ENCODE data around the gene IRF1. TPM values are rescaled to one million over a fixed set of nuclear protein-coding genes. Genes with fewer than 3 reads are reported as not detected.

IRF1 gene
- total RNA-seq, 4 donors from 2014 or later: 40.8 to 86.9 (median 65.5) TPM

- WGBS, 2 donors (ENCODE audit: low coverage in 1 of 2): 75 to 92% methylated on average over 3 to 6 of the region's 6 CpGs
- H3K4me3 ChIP-seq: no peak overlapping the region
- no peaks in the 10 kb centered on the region for H3K9me3 ChIP-seq
- intact Hi-C loops (cut with DNase I; ENCODE audit: low total_unique reads): no loop called here
- in situ Hi-C loops (cut with MboI; ENCODE audit: low pct_ligation_motif_present in 1 of 4, low pct_unique_long_range_greater_than_20kb in 1 of 4, low sequenced_read_pairs in 3 of 4): loop anchor here in 1 of 4 donors (25.0 kb wide), 1 partner anchor 267 kb away; the partner anchor contains the start of gene PDLIM4
- no peak overlapping the region for H3K27ac ChIP-seq
- peaks cover 0 to 7% (median 0%) of the 10 kb centered on the region in 4 donors for H3K4me1 ChIP-seq
- no peaks in the 10 kb centered on the region for H3K36me3 ChIP-seq
- TF ChIP-seq EP300 (IDR thresholded peaks at IDR 0.05; ENCODE audit: low read depth): no peak
- TF ChIP-seq CTCF (IDR thresholded peaks at IDR 0.05): no peak
- TF ChIP-seq POLR2AphosphoS5 (IDR thresholded peaks at IDR 0.05): no peak
- no peak for TF ChIP-seq POLR2A (IDR thresholded peaks at IDR 0.05)
- no peak for DNase-seq
- H3K27me3 ChIP-seq: no peaks in the 10 kb centered on the region
Observed at GRCh38 chr5:132528866-132529634, 38.5 kb upstream of the IRF1 start.

GRCh38 chr5:132528021-132528420, 37.4 kb upstream of the IRF1 start:
- DNase-seq: no peak
- no peak for TF ChIP-seq POLR2AphosphoS5 (IDR thresholded peaks at IDR 0.05)
- TF ChIP-seq POLR2A (IDR thresholded peaks at IDR 0.05): no peak
- no peak for TF ChIP-seq CTCF (IDR thresholded peaks at IDR 0.05)
- TF ChIP-seq EP300 (IDR thresholded peaks at IDR 0.05; ENCODE audit: low read depth): no peak
- Histone ChIP-seq H3K27me3 (no peaks in the 10 kb centered on the region), H3K36me3 (no peaks in the 10 kb centered on the region), H3K4me1 (peaks cover 0 to 7% (median 0%) of the 10 kb centered on the region in 4 donors), H3K27ac (no peak overlapping the region), H3K4me3 (no peak overlapping the region), H3K9me3 (no peaks in the 10 kb centered on the region)
- WGBS, 2 donors (ENCODE audit: low coverage in 1 of 2): 97 to 100% methylated on average over 2 of the region's 2 CpGs
- intact Hi-C loops (cut with DNase I; ENCODE audit: low total_unique reads) (no loop called here), in situ Hi-C loops (cut with MboI; ENCODE audit: low pct_ligation_motif_present in 1 of 4, low pct_unique_long_range_greater_than_20kb in 1 of 4, low sequenced_read_pairs in 3 of 4) (loop anchor here in 1 of 4 donors (25.0 kb wide), 1 partner anchor 266 kb away; the partner anchor contains the start of gene PDLIM4)

GRCh38 chr5:132526974-132527564, 36.5 kb upstream of the IRF1 start:
- H3K36me3 ChIP-seq: no peaks in the 10 kb centered on the region
- in situ Hi-C loops (cut with MboI; ENCODE audit: low pct_ligation_motif_present in 1 of 4, low pct_unique_long_range_greater_than_20kb in 1 of 4, low sequenced_read_pairs in 3 of 4) (loop anchor here in 1 of 4 donors (25.0 kb wide), 1 partner anchor 265 kb away; the partner anchor contains the start of gene PDLIM4), intact Hi-C loops (cut with DNase I; ENCODE audit: low total_unique reads) (no loop called here)
- no peak overlapping the region for H3K27ac ChIP-seq
- H3K4me3 ChIP-seq: no peak overlapping the region
- 64 to 100% methylated on average over 3 to 8 of the region's 8 CpGs for WGBS, 2 donors (ENCODE audit: low coverage in 1 of 2)
- TF ChIP-seq POLR2A (IDR thresholded peaks at IDR 0.05) (no peak), CTCF (IDR thresholded peaks at IDR 0.05) (peak in 1 of 5 experiments; percentile 6), EP300 (IDR thresholded peaks at IDR 0.05; ENCODE audit: low read depth) (no peak)
- no peaks in the 10 kb centered on the region for H3K9me3 ChIP-seq
- no peak for DNase-seq
- peaks cover 0 to 7% (median 0%) of the 10 kb centered on the region in 4 donors for H3K4me1 ChIP-seq
- H3K27me3 ChIP-seq: no peaks in the 10 kb centered on the region

GRCh38 chr5:132526290-132526973, 35.9 kb upstream of the IRF1 start:
- H3K9me3 ChIP-seq: peaks cover 0 to 2% of the 10 kb centered on the region in 2 donors
- 41% methylated on average over 11 of the region's 11 CpGs; no CpG with 5 or more reads in 1 of the 2 donors for WGBS, 2 donors (ENCODE audit: low coverage in 1 of 2)
- in situ Hi-C loops (cut with MboI; ENCODE audit: low pct_ligation_motif_present in 1 of 4, low pct_unique_long_range_greater_than_20kb in 1 of 4, low sequenced_read_pairs in 3 of 4): loop anchor here in 1 of 4 donors (25.0 kb wide), 1 partner anchor 264 kb away; the partner anchor contains the start of gene PDLIM4
- no peaks in the 10 kb centered on the region for H3K27me3 ChIP-seq
- no peak overlapping the region for H3K27ac ChIP-seq
- peaks cover 0 to 7% (median 0%) of the 10 kb centered on the region in 4 donors for H3K4me1 ChIP-seq
- peak; percentile 17 for DNase-seq
- TF ChIP-seq POLR2A (IDR thresholded peaks at IDR 0.05) (no peak), CTCF (IDR thresholded peaks at IDR 0.05) (peak; percentile 83 to 91 (median 88))
- H3K36me3 ChIP-seq: no peaks in the 10 kb centered on the region
- H3K4me3 ChIP-seq: no peak overlapping the region
- intact Hi-C loops (cut with DNase I; ENCODE audit: low total_unique reads): no loop called here

All from transverse colon (tissue), 4 donors.